Measurements from ENCODE around the gene CARS2. TPM values are rescaled to one million over a fixed set of nuclear protein-coding genes. Genes with fewer than 3 reads are reported as not detected.

Gene CARS2
- total and polyA plus RNA-seq, 2 donors from 2014 or later = 57.1 to 57.9 TPM

- FAIRE-seq (no peak), DNase-seq (no peak)
- no peak overlapping the region for H3K9ac ChIP-seq (ENCODE audit: low read length in 3 of 3)
- H3K27me3 ChIP-seq (ENCODE audit: control insufficient read depth, insufficient read depth, low read length) = no peaks in the 10 kb centered on the region
- no peak overlapping the region for H3K27ac ChIP-seq (ENCODE audit: low read depth in 2 of 2, low read length in 2 of 2)
- H3K9me3 ChIP-seq (ENCODE audit: control insufficient read depth in 2 of 3, insufficient read depth in 1 of 3, low read length in 3 of 3) = no peaks in the 10 kb centered on the region
- H3K4me1 ChIP-seq (ENCODE audit: control insufficient read depth in 2 of 3, insufficient read depth in 2 of 3, low read depth in 1 of 3, low read length in 3 of 3) = peaks cover 0 to 11% (median 2%) of the 10 kb centered on the region in 3 donors
- intact Hi-C loops (cut with DNase I) = no loop called here
- H3K36me3 ChIP-seq (ENCODE audit: control insufficient read depth in 2 of 3, insufficient read depth in 3 of 3, low read length in 3 of 3) = peaks cover 5 to 27% (median 11%) of the 10 kb centered on the region in 3 donors
- TF ChIP-seq, protein P1, sequence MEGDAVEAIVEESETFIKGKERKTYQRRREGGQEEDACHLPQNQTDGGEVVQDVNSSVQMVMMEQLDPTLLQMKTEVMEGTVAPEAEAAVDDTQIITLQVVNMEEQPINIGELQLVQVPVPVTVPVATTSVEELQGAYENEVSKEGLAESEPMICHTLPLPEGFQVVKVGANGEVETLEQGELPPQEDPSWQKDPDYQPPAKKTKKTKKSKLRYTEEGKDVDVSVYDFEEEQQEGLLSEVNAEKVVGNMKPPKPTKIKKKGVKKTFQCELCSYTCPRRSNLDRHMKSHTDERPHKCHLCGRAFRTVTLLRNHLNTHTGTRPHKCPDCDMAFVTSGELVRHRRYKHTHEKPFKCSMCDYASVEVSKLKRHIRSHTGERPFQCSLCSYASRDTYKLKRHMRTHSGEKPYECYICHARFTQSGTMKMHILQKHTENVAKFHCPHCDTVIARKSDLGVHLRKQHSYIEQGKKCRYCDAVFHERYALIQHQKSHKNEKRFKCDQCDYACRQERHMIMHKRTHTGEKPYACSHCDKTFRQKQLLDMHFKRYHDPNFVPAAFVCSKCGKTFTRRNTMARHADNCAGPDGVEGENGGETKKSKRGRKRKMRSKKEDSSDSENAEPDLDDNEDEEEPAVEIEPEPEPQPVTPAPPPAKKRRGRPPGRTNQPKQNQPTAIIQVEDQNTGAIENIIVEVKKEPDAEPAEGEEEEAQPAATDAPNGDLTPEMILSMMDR (IDR thresholded peaks at IDR 0.05; ENCODE audit: borderline replicate concordance, extremely low read depth, insufficient read depth) = no peak
- no peak overlapping the region for H3K4me3 ChIP-seq (ENCODE audit: low read length in 3 of 3)
Measured at GRCh38 chr13:110699148-110700145, 6.5 kb downstream of the CARS2 start.

DNA sequence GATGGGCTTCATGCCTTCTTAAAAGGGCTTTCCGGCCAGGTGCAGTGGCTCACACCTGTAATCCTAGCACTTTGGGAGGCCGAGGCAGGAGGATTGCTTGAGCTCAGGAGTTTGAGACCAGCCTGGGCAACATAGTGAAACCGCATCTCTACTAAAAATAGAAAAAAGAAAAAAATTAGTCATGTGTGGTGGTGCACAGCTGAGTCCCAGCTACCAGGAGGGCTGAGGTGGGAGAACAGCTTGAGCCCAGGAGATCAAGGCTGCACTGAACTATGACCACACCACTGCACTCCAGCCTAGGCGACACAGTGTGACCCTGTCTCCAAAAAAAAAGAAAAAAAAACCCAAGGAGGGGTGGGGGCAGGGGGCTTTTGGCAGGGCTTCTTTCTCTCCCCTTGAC is 7.2 kb downstream of the CARS2 start:
- H3K36me3 ChIP-seq (ENCODE audit: control insufficient read depth in 2 of 3, insufficient read depth in 3 of 3, low read length in 3 of 3) = peaks cover 5 to 27% (median 11%) of the 10 kb centered on the region in 3 donors
- DNase-seq = no peak
- H3K27me3 ChIP-seq (ENCODE audit: control insufficient read depth, insufficient read depth, low read length) = no peaks in the 10 kb centered on the region
- H3K4me3 ChIP-seq (ENCODE audit: low read length in 3 of 3) = no peak overlapping the region
- TF ChIP-seq, protein P1 (IDR thresholded peaks at IDR 0.05; ENCODE audit: borderline replicate concordance, extremely low read depth, insufficient read depth) = no peak
- H3K9me3 ChIP-seq (ENCODE audit: control insufficient read depth in 2 of 3, insufficient read depth in 1 of 3, low read length in 3 of 3) = no peaks in the 10 kb centered on the region
- H3K27ac ChIP-seq (ENCODE audit: low read depth in 2 of 2, low read length in 2 of 2) = no peak overlapping the region
- no peak overlapping the region for H3K9ac ChIP-seq (ENCODE audit: low read length in 3 of 3)
- no peak for FAIRE-seq
- peaks cover 0 to 11% (median 2%) of the 10 kb centered on the region in 3 donors for H3K4me1 ChIP-seq (ENCODE audit: control insufficient read depth in 2 of 3, insufficient read depth in 2 of 3, low read depth in 1 of 3, low read length in 3 of 3)
- intact Hi-C loops (cut with DNase I) = no loop called here

GRCh38 chr13:110697842-110698241 is 8.1 kb downstream of the CARS2 start:
- no peak overlapping the region for H3K4me3 ChIP-seq (ENCODE audit: low read length in 3 of 3)
- intact Hi-C loops (cut with DNase I) = no loop called here
- no peaks in the 10 kb centered on the region for H3K9me3 ChIP-seq (ENCODE audit: control insufficient read depth in 2 of 3, insufficient read depth in 1 of 3, low read length in 3 of 3)
- DNase-seq = no peak
- H3K4me1 ChIP-seq (ENCODE audit: control insufficient read depth in 2 of 3, insufficient read depth in 2 of 3, low read depth in 1 of 3, low read length in 3 of 3) = peaks cover 0 to 6% (median 0%) of the 10 kb centered on the region in 3 donors
- H3K27ac ChIP-seq (ENCODE audit: low read depth in 2 of 2, low read length in 2 of 2) = no peak overlapping the region
- FAIRE-seq = no peak
- no peak overlapping the region for H3K9ac ChIP-seq (ENCODE audit: low read length in 3 of 3)
- H3K36me3 ChIP-seq (ENCODE audit: control insufficient read depth in 2 of 3, insufficient read depth in 3 of 3, low read length in 3 of 3) = peaks cover 5 to 27% (median 11%) of the 10 kb centered on the region in 3 donors
- TF ChIP-seq, protein P1 (IDR thresholded peaks at IDR 0.05; ENCODE audit: borderline replicate concordance, extremely low read depth, insufficient read depth) = no peak
- H3K27me3 ChIP-seq (ENCODE audit: control insufficient read depth, insufficient read depth, low read length) = no peaks in the 10 kb centered on the region

Data from kidney (tissue), 14 donors.